ENCODE data around the gene PIGL. TPM values are rescaled to one million over a fixed set of nuclear protein-coding genes. Genes with fewer than 3 reads are reported as not detected.

PIGL gene
- total and polyA plus RNA-seq, 2 donors = 16.7 to 33.2 TPM

Small RNA genes lying within 50 kb of the gene (small RNA-seq; reads per million reads assigned to genes)
- gene MIR1288 = not detected

Other genes with a start within 250 kb of the PIGL start
- gene ZSWIM7, start 217.5 kb upstream of the PIGL start, total RNA-seq = 18.9 TPM
- gene ZSWIM7, start 217.5 kb upstream of the PIGL start, polyA plus RNA-seq = 35.6 TPM
- 32.7 TPM for gene TTC19, start 217.4 kb upstream of the PIGL start, total RNA-seq
- gene TTC19, start 217.4 kb upstream of the PIGL start, polyA plus RNA-seq = 17.3 TPM
- gene NCOR1, start 1.7 kb upstream of the PIGL start, total RNA-seq = 128 TPM
- 45.5 TPM for gene NCOR1, start 1.7 kb upstream of the PIGL start, polyA plus RNA-seq
- gene CENPV, start 136.3 kb downstream of the PIGL start, total RNA-seq = 15.4 TPM
- 20.5 TPM for gene CENPV, start 136.3 kb downstream of the PIGL start, polyA plus RNA-seq
- gene UBB, start 163.9 kb downstream of the PIGL start, total RNA-seq = 1,468 TPM
- gene UBB, start 163.9 kb downstream of the PIGL start, polyA plus RNA-seq = 1,242 TPM
- gene TRPV2, start 198.4 kb downstream of the PIGL start, total RNA-seq = 6.8 TPM
- gene TRPV2, start 198.4 kb downstream of the PIGL start, polyA plus RNA-seq = 15.4 TPM

All from urinary bladder (tissue), 2 donors.